HepG2 (cell line): Measurements from ENCODE around the gene PPP6R2. TPM values are rescaled to one million over a fixed set of nuclear protein-coding genes. Genes with fewer than 3 reads are reported as not detected.

Source experiments
- BATF2 ChIP-seq: sonication (generic); formaldehyde crosslinking; IDR thresholded peaks from 2 replicates; pipeline ENCODE4 v1.8.0; 2022; ENCODE audit warnings: mild to moderate bottlenecking, missing genetic modification reagents, moderate library complexity
- E2F2 ChIP-seq: sonication (generic); formaldehyde crosslinking; IDR thresholded peaks from 2 replicates; pipeline ENCODE4 v1.4.0; 2020; ENCODE audit warnings: missing genetic modification reagents, borderline replicate concordance
- FOXK1 ChIP-seq: sonication (generic); formaldehyde crosslinking; IDR thresholded peaks from 2 replicates; pipeline ENCODE4 v1.4.0; 2020; ENCODE audit warnings: low read depth, missing genetic modification reagents, borderline replicate concordance
- HNRNPL ChIP-seq: fragments of 200-400 bp; formaldehyde crosslinking; IDR thresholded peaks from 2 replicates; pipeline ENCODE4 v1.6.1; 2017; ENCODE audit warnings: mild to moderate bottlenecking, low read depth, low read length
- IKZF1 ChIP-seq: fragments of 450-650 bp; IDR thresholded peaks from 2 replicates; pipeline ENCODE4 v1.7.1; 2016
- IRF1 ChIP-seq: sonication (generic); formaldehyde crosslinking; IDR thresholded peaks from 2 replicates; pipeline ENCODE4 v1.4.0; 2020; ENCODE audit warnings: low read depth, mild to moderate bottlenecking, missing genetic modification reagents
- MXD1 ChIP-seq: sonication (generic); formaldehyde crosslinking; IDR thresholded peaks from 2 replicates; pipeline ENCODE4 v1.4.0; 2020; ENCODE audit warnings: mild to moderate bottlenecking, missing genetic modification reagents
- RBFOX2 ChIP-seq: fragments of 200-400 bp; formaldehyde crosslinking; IDR thresholded peaks from 2 replicates; pipeline ENCODE4 v1.6.1; 2017; ENCODE audit warnings: low read depth, mild to moderate bottlenecking, low read length
- RERE ChIP-seq: IDR thresholded peaks from 2 replicates; pipeline ENCODE4 v1.6.1; 2016; ENCODE audit warnings: low read depth, missing genetic modification reagents, missing compliant biosample characterization
- SMYD3 ChIP-seq: sonication (generic); formaldehyde crosslinking; IDR thresholded peaks from 2 replicates; pipeline ENCODE4 v1.8.1; 2023; ENCODE audit warnings: mild to moderate bottlenecking, missing genetic modification reagents
- SPEN ChIP-seq: sonication (generic); formaldehyde crosslinking; IDR thresholded peaks from 2 replicates; pipeline ENCODE4 v1.5.1; 2020; ENCODE audit warnings: low read depth, mild to moderate bottlenecking, missing genetic modification reagents
- ZBTB14 ChIP-seq: sonication (generic); formaldehyde crosslinking; IDR thresholded peaks from 2 replicates; pipeline ENCODE4 v1.4.0; 2020; ENCODE audit warnings: missing genetic modification reagents
- ZBTB8A ChIP-seq: sonication (generic); formaldehyde crosslinking; IDR thresholded peaks from 2 replicates; pipeline ENCODE4 v1.4.0; 2020; ENCODE audit warnings: mild to moderate bottlenecking, low read depth, missing genetic modification reagents, borderline replicate concordance
- ZMYM4 ChIP-seq: sonication (generic); formaldehyde crosslinking; IDR thresholded peaks from 2 replicates; pipeline ENCODE4 v1.8.1; 2023; ENCODE audit warnings: mild to moderate bottlenecking, missing genetic modification reagents
- ZNF230 ChIP-seq: sonication (generic); formaldehyde crosslinking; IDR thresholded peaks from 2 replicates; pipeline ENCODE4 v1.4.0; 2020; ENCODE audit warnings: mild to moderate bottlenecking, missing genetic modification reagents
- ZNF275 ChIP-seq: sonication (generic); formaldehyde crosslinking; IDR thresholded peaks from 2 replicates; pipeline ENCODE4 v1.8.0; 2022; ENCODE audit warnings: missing genetic modification reagents, mild to moderate bottlenecking, inconsistent platforms, borderline replicate concordance
- ZNF44 ChIP-seq: sonication (generic); formaldehyde crosslinking; IDR thresholded peaks from 2 replicates; pipeline ENCODE4 v1.5.1; 2020; ENCODE audit warnings: mild to moderate bottlenecking, missing genetic modification reagents
- polyA plus RNA-seq, 8 experiments: library from polyadenylated mRNA; depleted of rRNA in 3 of 8; stranded (reverse) in 7 of 8; unstranded in 1 of 8; fragments of >200 nt; fragmentation: Illumina TruSeq in 4 of 8; extraction: Trizol in 4 of 8; gene quantifications; 2 replicates each; pipeline versions ENCODE4 v1.2.1 to v1.2.3, GENCODE V29; 2011 to 2016; ENCODE audit warnings: low read depth in 4 of 8, missing spikeins in 1 of 8, mixed read lengths in 1 of 8; ENCODE audit not compliant: insufficient read depth in 1 of 8
- total RNA-seq, 5 experiments: library from RNA; depleted of rRNA; stranded (reverse); fragments of >200 nt; fragmentation: Illumina TruSeq; extraction: Trizol; gene quantifications; 2 replicates each; pipeline ENCODE4 v1.2.3, GENCODE V29; 2016; ENCODE audit warnings: low read depth in 1 of 5

The PPP6R2 gene
- total and polyA plus RNA-seq, 2 of the 13 experiments (the other 11 are each of a cell fraction or from before 2014, with no cell fraction given): 55.0 to 102 TPM

- TF ChIP-seq RERE (CRISPR knock-in tag): no peak
- TF ChIP-seq E2F2 (CRISPR knock-in tag): no peak
- no peak for TF ChIP-seq ZBTB8A
- no peak for TF ChIP-seq SMYD3
- TF ChIP-seq BATF2 (CRISPR knock-in tag): no peak
- no peak for TF ChIP-seq FOXK1
- TF ChIP-seq SPEN (CRISPR knock-in tag): no peak
- no peak for TF ChIP-seq ZMYM4 (CRISPR knock-in tag)
- no peak for TF ChIP-seq IKZF1
- peak; percentile 62; the same call in 1 of the 2 replicates for TF ChIP-seq MXD1 (CRISPR knock-in tag)
- 0 out of 2 replicates have a peak, but pooled peaks have one; percentile 47 for TF ChIP-seq ZNF275
- TF ChIP-seq IRF1 (CRISPR knock-in tag): no peak
- TF ChIP-seq RBFOX2: peak; percentile 42; the same call in 1 of the 2 replicates
- 0 out of 2 replicates have a peak, but pooled peaks have one; percentile 42 for TF ChIP-seq HNRNPL
- TF ChIP-seq ZBTB14 (CRISPR knock-in tag): peak; percentile 23; the same call in 1 of the 2 replicates
- no peak for TF ChIP-seq ZNF230 (CRISPR knock-in tag)
- TF ChIP-seq ZNF44 (CRISPR knock-in tag): no peak
Observed at GRCh38 chr22:50304528-50305392, 38.4 kb upstream of the PPP6R2 start (continued).
